Bronchial epithelial cell (primary cell): ENCODE measurements around the gene SSBP3. TPM values are rescaled to one million over a fixed set of nuclear protein-coding genes. Genes with fewer than 3 reads are reported as not detected.

Experiments
- DNase-seq: peaks from one replicate; pipeline ENCODE4 v3.0.0-alpha.2; 2010; ENCODE audit warnings: low read depth
- FAIRE-seq: peaks from 2 replicates; lab custom pipeline; 2011; peaks lifted over from hg19 to GRCh38; lab: Jason Lieb, UNC
- H3K27me3 ChIP-seq: 2 replicates; pipeline ENCODE4 v1.5.1; 2011; ENCODE audit warnings: low read length; ENCODE audit not compliant: control insufficient read depth, insufficient read depth
- H3K36me3 ChIP-seq: 2 replicates; pipeline ENCODE4 v1.5.1; 2011; ENCODE audit warnings: low read length; ENCODE audit not compliant: control insufficient read depth, insufficient read depth
- H3K4me3 ChIP-seq: 2 replicates; pipeline ENCODE4 v1.5.1; 2011; ENCODE audit warnings: mild to moderate bottlenecking, low read depth, low read length, control low read depth
- CTCF ChIP-seq: IDR thresholded peaks from 2 replicates; pipeline ENCODE4 v1.5.1; 2011; ENCODE audit warnings: mild to moderate bottlenecking, moderate library complexity, low read length, control low read depth, inconsistent platforms; ENCODE audit not compliant: insufficient read depth, severe bottlenecking
- total RNA-seq: library from RNA; depleted of rRNA; stranded (reverse); fragments of >200 nt; gene quantifications from 2 replicates; pipeline ENCODE4 v1.2.1, GENCODE V29; 2014

Gene SSBP3
- total RNA-seq, 1 donor from 2014 or later: 3.7 TPM

- no peak for TF ChIP-seq CTCF
- Histone ChIP-seq H3K27me3 (no peaks in the 10 kb centered on the region), H3K4me3 (no peak overlapping the region), H3K36me3 (peaks cover 1% of the 10 kb centered on the region)
- DNase-seq (no peak), FAIRE-seq (no peak)
Measured at GRCh38 chr1:54300401-54300800, 105.8 kb downstream of the SSBP3 start.

GRCh38 chr1:54299037-54299436, 107.2 kb downstream of the SSBP3 start:
- H3K4me3 ChIP-seq: no peak overlapping the region
- FAIRE-seq (no peak), DNase-seq (no peak)
- no peaks in the 10 kb centered on the region for H3K27me3 ChIP-seq
- TF ChIP-seq CTCF: no peak
- peaks cover 1% of the 10 kb centered on the region for H3K36me3 ChIP-seq

GRCh38 chr1:54298284-54299033, 107.7 kb downstream of the SSBP3 start:
- Histone ChIP-seq H3K36me3 (no peaks in the 10 kb centered on the region), H3K4me3 (no peak overlapping the region), H3K27me3 (no peaks in the 10 kb centered on the region)
- DNase-seq (no peak), FAIRE-seq (no peak)
- TF ChIP-seq CTCF: no peak

- H3K36me3 ChIP-seq: no peaks in the 10 kb centered on the region
- FAIRE-seq (no peak), DNase-seq (no peak)
- H3K4me3 ChIP-seq: no peak overlapping the region
- no peaks in the 10 kb centered on the region for H3K27me3 ChIP-seq
- no peak for TF ChIP-seq CTCF
Measured at GRCh38 chr1:54297596-54298283, 108.5 kb downstream of the SSBP3 start.

GRCh38 chr1:54296666-54297065, 109.5 kb downstream of the SSBP3 start:
- TF ChIP-seq CTCF: no peak
- no peak for FAIRE-seq
- H3K27me3 ChIP-seq: no peaks in the 10 kb centered on the region

GRCh38 chr1:54294887-54295286, 111.3 kb downstream of the SSBP3 start:
- DNase-seq: no peak
- Histone ChIP-seq H3K27me3 (no peaks in the 10 kb centered on the region), H3K36me3 (no peaks in the 10 kb centered on the region), H3K4me3 (no peak overlapping the region)
- TF ChIP-seq CTCF: no peak
- no peak for FAIRE-seq

More at GRCh38 chr1:54296666-54297065, 109.5 kb downstream of the SSBP3 start:
- DNase-seq: no peak
- Histone ChIP-seq H3K4me3 (no peak overlapping the region), H3K36me3 (no peaks in the 10 kb centered on the region)
